Chondrocyte (in vitro differentiated cells): ENCODE data around the gene VSX1. TPM values are rescaled to one million over a fixed set of nuclear protein-coding genes. Genes with fewer than 3 reads are reported as not detected.

Experiments used
- DNase-seq: peaks from one replicate; pipeline ENCODE4 v3.0.0; 2021; ENCODE audit warnings: mixed read lengths, low spot score
- H3K27ac Mint-ChIP-seq: one replicate; pipeline ENCODE4 v1.8.0; 2021; ENCODE audit warnings: mild to moderate bottlenecking, moderate library complexity, mixed read lengths; ENCODE audit not compliant: unreplicated experiment
- H3K27me3 Mint-ChIP-seq: 2 replicates; pipeline ENCODE4 v1.8.0; 2021; ENCODE audit warnings: low read depth, mixed read lengths
- H3K36me3 Mint-ChIP-seq: 2 replicates; pipeline ENCODE4 v1.8.0; 2021; ENCODE audit warnings: low read depth, mixed read lengths
- H3K4me1 Mint-ChIP-seq: 2 replicates; pipeline ENCODE4 v1.8.0; 2021; ENCODE audit warnings: low read depth, mild to moderate bottlenecking, mixed read lengths
- H3K4me3 Mint-ChIP-seq: one replicate; pipeline ENCODE4 v1.8.0; 2021; ENCODE audit warnings: mild to moderate bottlenecking, moderate library complexity, mixed read lengths; ENCODE audit not compliant: unreplicated experiment
- H3K9me3 Mint-ChIP-seq: 2 replicates; pipeline ENCODE4 v1.8.0; 2021; ENCODE audit warnings: low read depth, mixed read lengths
- total RNA-seq: library from RNA; stranded (reverse); gene quantifications from 3 replicates; pipeline ENCODE4 v1.2.1, GENCODE V29; 2021
- TF ChIP-seq, protein P1 (sequence below): fragments of 200-600 bp; sonication (generic); IDR thresholded peaks from 2 replicates; pipeline ENCODE4 v1.5.0; 2021; ENCODE audit warnings: antibody characterized with exemption, mild to moderate bottlenecking, moderate library complexity

VSX1 gene
- total RNA-seq, 1 donor from 2014 or later = not detected

DNA sequence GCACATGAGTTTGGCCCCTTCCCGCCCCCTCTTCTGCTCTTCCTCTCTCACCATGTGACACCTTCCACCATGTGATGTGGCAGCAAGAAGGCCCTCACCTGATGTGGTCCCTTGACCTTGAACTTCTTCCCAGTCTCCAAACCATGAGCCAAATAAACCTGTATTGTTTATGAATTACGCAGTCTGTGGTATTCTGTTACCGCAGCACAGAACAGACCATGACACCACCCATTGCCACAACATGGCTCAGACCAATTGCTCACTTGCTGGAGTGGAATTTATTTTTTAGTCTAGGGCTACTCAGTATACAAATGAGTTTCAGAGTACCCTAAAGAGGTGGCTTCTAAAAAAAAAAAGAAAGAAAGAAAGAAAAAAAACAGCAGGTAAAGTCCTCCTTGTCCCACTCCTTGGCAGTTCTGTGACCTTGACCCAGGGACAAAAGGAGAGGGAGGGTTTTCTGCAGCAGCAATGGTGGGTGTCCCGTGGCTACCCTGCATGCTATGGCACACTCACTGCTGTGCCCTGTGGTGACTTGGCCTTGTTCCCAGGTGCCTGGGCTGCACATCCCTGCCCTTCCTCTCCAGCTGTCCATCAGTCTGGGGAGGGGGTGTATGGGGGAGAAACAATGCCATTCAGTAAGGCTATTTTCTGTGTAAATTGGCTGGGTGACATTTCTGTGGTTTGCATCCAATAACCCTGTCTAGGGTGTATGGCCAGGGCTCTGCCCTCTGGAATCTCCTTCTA lies 5.4 kb upstream of the VSX1 start:
- Mint-ChIP-seq H3K36me3 (no peaks in the 10 kb centered on the region), H3K9me3 (no peaks in the 10 kb centered on the region), H3K4me3 (no peak overlapping the region), H3K4me1 (peaks cover 12% of the 10 kb centered on the region), H3K27ac (no peak overlapping the region), H3K27me3 (peaks cover 71% of the 10 kb centered on the region)
- TF ChIP-seq, protein P1, sequence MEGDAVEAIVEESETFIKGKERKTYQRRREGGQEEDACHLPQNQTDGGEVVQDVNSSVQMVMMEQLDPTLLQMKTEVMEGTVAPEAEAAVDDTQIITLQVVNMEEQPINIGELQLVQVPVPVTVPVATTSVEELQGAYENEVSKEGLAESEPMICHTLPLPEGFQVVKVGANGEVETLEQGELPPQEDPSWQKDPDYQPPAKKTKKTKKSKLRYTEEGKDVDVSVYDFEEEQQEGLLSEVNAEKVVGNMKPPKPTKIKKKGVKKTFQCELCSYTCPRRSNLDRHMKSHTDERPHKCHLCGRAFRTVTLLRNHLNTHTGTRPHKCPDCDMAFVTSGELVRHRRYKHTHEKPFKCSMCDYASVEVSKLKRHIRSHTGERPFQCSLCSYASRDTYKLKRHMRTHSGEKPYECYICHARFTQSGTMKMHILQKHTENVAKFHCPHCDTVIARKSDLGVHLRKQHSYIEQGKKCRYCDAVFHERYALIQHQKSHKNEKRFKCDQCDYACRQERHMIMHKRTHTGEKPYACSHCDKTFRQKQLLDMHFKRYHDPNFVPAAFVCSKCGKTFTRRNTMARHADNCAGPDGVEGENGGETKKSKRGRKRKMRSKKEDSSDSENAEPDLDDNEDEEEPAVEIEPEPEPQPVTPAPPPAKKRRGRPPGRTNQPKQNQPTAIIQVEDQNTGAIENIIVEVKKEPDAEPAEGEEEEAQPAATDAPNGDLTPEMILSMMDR = no peak
- DNase-seq = no peak

DNA sequence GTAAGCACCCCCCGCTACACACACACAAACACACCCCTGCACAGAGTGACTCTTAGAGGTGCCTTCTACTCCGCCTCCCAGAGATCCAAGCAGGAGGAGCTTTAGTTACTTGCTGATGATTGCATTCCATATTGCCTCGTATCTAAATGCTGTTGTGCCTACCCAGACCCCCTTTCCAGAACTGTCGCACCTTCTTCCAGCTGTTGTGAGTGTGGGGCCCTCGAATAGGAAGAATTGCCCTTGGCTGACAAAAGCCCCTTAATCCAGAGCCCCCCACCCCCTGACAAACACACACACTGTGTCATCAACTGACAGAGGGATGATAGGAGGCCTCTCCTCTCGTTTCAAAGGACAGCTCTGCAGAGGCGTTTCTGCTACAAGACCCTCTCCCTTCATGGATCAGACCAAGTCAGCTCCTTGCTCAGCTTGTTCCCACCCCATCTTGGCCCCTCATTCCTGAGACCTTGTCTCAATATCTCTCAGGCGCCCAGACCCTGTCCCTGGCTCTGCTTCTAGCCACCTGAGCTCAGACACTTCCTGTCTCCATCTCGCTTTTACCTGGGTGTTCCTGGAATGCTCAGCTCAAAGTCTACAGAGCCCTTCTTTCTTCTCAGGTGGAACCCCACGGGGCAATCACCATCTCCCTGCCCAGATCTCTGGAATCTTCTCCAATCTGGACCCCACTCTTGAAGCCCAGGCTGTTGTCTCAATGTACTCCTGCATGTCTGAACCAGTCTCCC lies 4.0 kb upstream of the VSX1 start:
- Mint-ChIP-seq H3K4me3 (no peak overlapping the region), H3K36me3 (no peaks in the 10 kb centered on the region), H3K27ac (no peak overlapping the region), H3K4me1 (peaks cover 17% of the 10 kb centered on the region), H3K9me3 (no peaks in the 10 kb centered on the region), H3K27me3 (peaks cover 70% of the 10 kb centered on the region)
- TF ChIP-seq, protein P1 = no peak
- no peak for DNase-seq

DNA sequence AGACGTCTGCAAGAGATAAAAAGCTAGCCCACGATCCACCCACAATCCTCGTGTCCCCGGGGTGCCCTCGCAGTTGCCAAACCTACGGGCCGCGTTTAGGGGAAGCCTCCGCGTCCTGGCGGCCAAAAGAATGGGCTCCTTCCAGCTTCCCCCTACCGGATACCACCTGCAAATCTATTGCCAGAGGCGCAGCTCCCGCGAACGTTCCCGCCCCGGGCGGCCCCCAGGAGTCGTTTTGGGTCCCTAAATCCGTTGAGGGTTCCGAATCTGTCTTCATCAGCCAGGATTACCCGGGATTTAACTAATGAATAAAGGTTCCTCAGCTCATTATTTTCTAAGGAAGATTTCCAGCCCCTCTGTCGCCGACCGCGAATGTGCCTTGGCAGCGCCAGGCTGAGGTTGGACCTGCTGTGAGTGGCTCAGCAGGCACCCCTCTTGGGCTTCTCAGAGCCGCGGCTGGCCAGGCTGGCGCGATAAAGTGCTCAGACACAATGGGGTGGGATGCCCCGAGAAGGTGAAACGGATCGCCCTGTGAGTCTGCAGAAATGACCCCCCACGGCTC lies 2.8 kb upstream of the VSX1 start:
- Mint-ChIP-seq H3K36me3 (no peaks in the 10 kb centered on the region), H3K4me3 (no peak overlapping the region), H3K27ac (no peak overlapping the region), H3K9me3 (no peaks in the 10 kb centered on the region), H3K27me3 (peaks cover 71% of the 10 kb centered on the region), H3K4me1 (peaks cover 19% of the 10 kb centered on the region)
- no peak for DNase-seq
- TF ChIP-seq, protein P1 = no peak

DNA sequence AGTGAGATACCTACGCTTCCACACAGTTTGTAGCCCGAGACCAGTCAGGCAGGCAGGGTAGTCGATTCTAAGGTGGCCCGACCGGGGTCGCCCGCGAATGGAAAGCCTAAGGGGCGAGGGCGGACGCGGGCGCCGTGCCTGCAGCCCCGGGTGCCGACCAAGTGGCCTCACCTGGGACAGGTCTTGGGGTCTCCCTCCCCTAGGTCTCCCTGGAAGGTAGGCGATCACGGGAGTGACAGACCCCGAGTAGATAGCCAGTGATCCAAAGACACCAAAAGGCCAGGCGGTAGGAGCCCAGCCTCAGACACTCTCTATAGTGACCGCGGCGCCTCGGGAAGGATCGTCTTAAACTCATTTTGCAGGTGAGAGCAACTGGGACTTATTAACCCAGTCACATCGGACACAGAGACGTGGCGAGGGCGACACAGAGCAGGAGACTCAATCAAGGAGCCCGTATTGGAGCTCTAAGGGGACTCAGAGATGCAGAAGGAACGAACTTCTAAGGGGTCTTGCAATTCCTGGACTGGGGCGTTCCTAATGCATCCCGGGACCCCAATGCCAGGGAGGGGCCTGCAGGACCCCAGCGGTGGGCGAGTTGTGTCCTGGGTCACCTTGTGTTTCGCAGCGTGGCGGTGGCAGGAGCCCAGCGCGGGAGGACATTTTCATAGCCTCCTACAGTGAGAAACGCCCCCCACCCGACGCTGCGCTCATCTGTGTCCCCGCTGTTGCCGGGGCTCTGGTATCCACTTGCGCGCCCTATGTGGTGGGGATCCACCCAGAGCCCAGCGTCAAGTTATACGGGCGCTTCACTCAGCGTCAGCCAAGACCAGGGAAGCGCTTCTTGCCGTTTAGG lies 2.1 kb upstream of the VSX1 start:
- Mint-ChIP-seq H3K4me1 (peaks cover 19% of the 10 kb centered on the region), H3K4me3 (peak overlapping the region; percentile 49), H3K36me3 (no peaks in the 10 kb centered on the region), H3K27me3 (peaks cover 71% of the 10 kb centered on the region), H3K9me3 (no peaks in the 10 kb centered on the region), H3K27ac (no peak overlapping the region)
- TF ChIP-seq, protein P1 = peak; percentile 81
- no peak for DNase-seq
